Large intestine (tissue), 3 donors: ENCODE results near the gene GREB1. TPM values are rescaled to one million over a fixed set of nuclear protein-coding genes. Genes with fewer than 3 reads are reported as not detected.
A peak's percentile ranks its signal among the peaks of the same experiment; 100 is the strongest.

ENCODE experiments used
- DNase-seq, 2 donors: peaks; one replicate each; pipeline versions ENCODE4 v3.0.0 to v3.0.0-alpha.2; 2013
- H3K27ac ChIP-seq: one replicate; pipeline ENCODE4 v1.5.1; 2013; ENCODE audit warnings: low read length
- H3K27me3 ChIP-seq: 2 replicates; pipeline ENCODE4 v1.6.1; 2013; ENCODE audit warnings: low read length; ENCODE audit not compliant: control insufficient read depth, insufficient read depth
- H3K36me3 ChIP-seq: 2 replicates; pipeline ENCODE4 v1.6.1; 2013; ENCODE audit warnings: low read length; ENCODE audit not compliant: control insufficient read depth, insufficient read depth
- H3K4me1 ChIP-seq: one replicate; pipeline ENCODE4 v1.6.1; 2013; ENCODE audit warnings: low read length; ENCODE audit not compliant: control insufficient read depth, insufficient read depth
- H3K4me3 ChIP-seq: one replicate; pipeline ENCODE4 v1.5.1; 2013; ENCODE audit warnings: low read length
- H3K9me3 ChIP-seq: one replicate; pipeline ENCODE4 v1.6.1; 2013; ENCODE audit warnings: mild to moderate bottlenecking, low read depth, low read length, moderate library complexity; ENCODE audit not compliant: control insufficient read depth
- WGBS: methylation state at CpG from one replicate; pipeline ENCODE4 v1.1.5; 2013; ENCODE audit warnings: low lambda C conversion rate; ENCODE audit not compliant: insufficient coverage; 5-methylcytosine and 5-hydroxymethylcytosine counted together
- polyA plus RNA-seq: library from polyadenylated mRNA; unstranded; fragments of 120-200 nt; gene quantifications from one replicate; pipeline ENCODE4 v1.2.1, GENCODE V29; 2013

Gene GREB1
- polyA plus RNA-seq, 1 donor: 2.6 TPM

DNA sequence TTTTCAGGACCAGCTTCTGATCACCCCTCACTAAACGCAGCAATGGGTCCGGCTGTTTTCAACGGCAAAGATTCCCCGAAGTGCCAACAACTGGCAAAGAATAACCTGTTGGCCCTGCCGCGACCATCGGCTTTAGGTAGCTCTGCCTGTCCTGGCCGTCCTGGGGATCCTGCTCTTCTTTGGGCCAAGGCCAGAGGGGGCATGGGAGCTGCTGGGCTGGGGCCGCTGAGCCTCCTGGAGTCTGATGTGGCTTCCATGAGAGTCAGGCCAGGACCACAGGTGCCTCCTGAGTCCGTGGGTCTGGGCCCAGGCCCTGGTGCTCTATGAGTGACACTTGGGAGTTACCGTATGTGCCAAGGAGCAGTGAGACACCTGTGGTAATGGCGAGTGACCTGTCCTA lies 46.9 kb downstream of the GREB1 start:
- no peak for DNase-seq
- peaks cover 3% of the 10 kb centered on the region for H3K4me1 ChIP-seq
- no peaks in the 10 kb centered on the region for H3K36me3 ChIP-seq
- no peak overlapping the region for H3K4me3 ChIP-seq
- H3K27me3 ChIP-seq: no peaks in the 10 kb centered on the region
- H3K9me3 ChIP-seq: peaks cover 2% of the 10 kb centered on the region
- WGBS: no CpG with 5 or more reads among the region's 12 CpGs
- H3K27ac ChIP-seq: no peak overlapping the region

DNA sequence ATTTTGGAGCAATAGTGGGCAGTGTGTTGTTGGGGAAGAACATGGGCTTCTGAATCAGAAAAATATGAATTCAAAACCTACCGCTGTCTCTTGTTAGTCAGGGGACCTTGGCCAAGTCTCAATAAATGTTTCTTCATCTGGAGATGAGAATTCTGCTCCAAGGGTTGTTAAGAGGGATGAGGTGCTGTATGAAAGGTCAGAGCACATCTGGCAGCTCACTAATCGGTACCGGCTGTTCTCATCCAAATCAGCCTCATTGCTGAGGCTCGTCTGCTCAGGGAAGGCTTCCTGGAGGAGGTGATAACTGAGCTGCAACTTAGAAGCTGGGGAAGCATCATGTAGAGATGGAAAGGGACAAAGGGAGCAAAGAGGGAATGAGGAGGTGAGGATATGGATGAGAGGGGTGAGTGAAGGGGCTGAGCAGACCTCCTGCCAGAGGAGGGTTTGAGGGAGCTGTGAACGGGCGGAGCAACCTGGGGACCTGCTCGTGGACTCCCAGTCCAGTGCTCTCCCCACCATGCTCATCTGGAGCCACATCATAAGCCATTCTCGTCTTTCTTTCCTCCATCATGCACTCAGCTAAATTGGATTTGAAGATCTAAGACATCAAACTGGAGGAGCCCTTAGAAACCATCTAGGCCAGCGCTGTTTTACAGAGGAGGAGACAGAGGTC lies 47.4 kb downstream of the GREB1 start:
- peaks cover 3% of the 10 kb centered on the region for H3K4me1 ChIP-seq
- H3K36me3 ChIP-seq: no peaks in the 10 kb centered on the region
- 80% methylated on average over 1 of the region's 9 CpGs for WGBS
- no peak overlapping the region for H3K27ac ChIP-seq
- H3K4me3 ChIP-seq: no peak overlapping the region
- no peaks in the 10 kb centered on the region for H3K27me3 ChIP-seq
- DNase-seq: no peak
- H3K9me3 ChIP-seq: peaks cover 2% of the 10 kb centered on the region

DNA sequence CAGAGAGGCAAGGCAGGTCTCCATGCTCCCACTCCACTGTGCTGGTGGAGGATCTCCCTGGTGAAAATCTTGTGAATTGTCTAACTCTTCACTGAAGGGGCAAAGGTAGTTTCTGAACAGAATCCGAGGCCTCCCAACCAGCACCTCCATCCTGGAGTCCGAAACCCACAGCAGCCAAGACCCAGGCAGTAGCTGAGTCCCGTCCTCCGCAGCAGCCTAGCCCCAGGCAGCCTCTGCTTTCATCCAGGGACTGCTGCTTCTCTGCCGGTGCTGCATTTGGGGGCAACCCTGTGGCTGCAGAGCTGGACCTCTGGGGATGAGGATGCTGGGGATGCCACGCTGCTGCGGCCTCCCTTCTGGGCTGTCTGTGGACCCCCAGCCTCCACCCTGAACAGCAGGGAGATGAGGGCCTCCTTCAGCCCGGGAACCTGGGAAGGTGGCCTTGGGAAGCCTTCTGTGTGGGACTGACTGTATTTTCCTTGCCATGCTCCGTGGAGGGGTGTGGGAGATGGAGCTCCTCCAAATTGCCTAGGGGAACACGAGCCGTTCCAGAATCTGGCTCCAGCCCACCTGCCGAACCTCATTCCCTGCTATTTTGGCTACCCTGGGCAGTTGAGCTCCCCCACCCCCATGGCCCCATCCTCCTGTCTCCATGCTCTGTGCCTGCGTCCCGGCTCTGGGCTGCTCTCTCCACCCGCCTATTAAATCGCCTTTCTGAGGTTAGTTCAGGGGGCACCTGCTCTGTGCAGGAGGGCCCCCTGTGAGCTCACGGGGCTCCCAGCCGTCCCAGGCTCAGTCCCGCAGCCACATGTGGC lies 48.2 kb downstream of the GREB1 start:
- no peaks in the 10 kb centered on the region for H3K36me3 ChIP-seq
- H3K27ac ChIP-seq: no peak overlapping the region
- DNase-seq: no peak
- WGBS: no CpG with 5 or more reads among the region's 19 CpGs
- peaks cover 3% of the 10 kb centered on the region for H3K4me1 ChIP-seq
- peaks cover 2% of the 10 kb centered on the region for H3K9me3 ChIP-seq
- no peak overlapping the region for H3K4me3 ChIP-seq
- H3K27me3 ChIP-seq: no peaks in the 10 kb centered on the region

DNA sequence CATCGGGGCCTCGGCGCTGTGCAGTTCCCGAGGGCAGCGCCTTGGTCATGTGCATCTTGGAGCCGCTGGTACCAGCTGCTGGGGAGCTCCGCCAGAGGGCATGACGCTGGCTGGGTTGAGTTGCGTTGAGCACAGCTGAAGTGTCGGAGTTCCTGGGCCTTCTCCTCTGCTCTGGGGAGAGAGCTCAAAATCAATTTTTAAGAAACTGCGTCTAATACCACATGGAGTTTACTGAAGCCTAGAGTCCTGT lies 48.7 kb downstream of the GREB1 start:
- no peaks in the 10 kb centered on the region for H3K36me3 ChIP-seq
- peaks cover 2% of the 10 kb centered on the region for H3K9me3 ChIP-seq
- H3K27ac ChIP-seq: no peak overlapping the region
- no CpG with 5 or more reads among the region's 11 CpGs for WGBS
- DNase-seq: no peak
- no peak overlapping the region for H3K4me3 ChIP-seq
- peaks cover 3% of the 10 kb centered on the region for H3K4me1 ChIP-seq
- no peaks in the 10 kb centered on the region for H3K27me3 ChIP-seq

DNA sequence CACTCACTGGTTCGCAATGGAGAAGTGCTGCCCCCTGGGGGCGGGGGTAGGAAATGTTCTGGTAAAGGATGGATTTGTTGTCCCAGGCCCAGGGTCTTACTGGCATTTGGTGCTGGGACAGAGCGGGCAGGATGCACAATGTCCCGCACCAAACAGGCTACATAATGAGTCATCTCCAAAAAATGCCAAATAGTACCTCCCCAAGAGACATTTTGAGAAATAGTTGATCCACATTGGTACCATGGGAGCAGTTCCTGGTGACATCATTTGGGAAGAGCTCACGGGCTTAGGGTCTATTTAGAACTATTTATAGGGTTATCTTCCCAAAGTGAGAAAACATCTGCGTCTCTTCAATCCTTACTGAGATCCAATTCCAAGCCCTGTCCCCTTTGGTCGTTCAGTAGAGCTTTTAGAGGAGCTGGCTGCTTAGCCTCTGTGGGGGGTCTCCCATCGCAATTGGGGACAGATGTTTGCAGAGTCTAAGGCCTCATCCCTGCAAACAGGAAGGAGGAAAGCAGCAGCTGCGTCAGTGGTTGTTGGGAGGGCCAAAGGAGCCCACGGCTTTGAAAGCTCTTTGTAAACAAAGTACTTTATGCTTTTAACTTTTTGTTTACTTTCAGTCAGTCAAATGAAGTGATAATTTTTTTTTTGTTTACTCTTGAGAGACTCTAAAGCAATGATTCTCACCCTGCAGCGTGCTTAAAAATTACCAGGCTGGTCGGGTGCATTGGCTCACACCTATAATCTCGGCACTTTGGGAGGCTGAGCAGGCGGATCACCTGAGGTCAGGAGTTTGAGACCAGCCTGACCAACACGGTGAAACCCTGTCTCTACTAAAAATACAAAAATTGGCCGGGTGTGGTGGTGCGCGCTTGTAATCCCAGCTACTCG lies 49.3 kb downstream of the GREB1 start:
- Histone ChIP-seq H3K27me3 (no peaks in the 10 kb centered on the region), H3K27ac (no peak overlapping the region), H3K36me3 (no peaks in the 10 kb centered on the region), H3K4me3 (no peak overlapping the region), H3K4me1 (peaks cover 3% of the 10 kb centered on the region), H3K9me3 (peaks cover 2% of the 10 kb centered on the region)
- peak; percentile 28 to 54 for DNase-seq
- WGBS: no CpG with 5 or more reads among the region's 19 CpGs

DNA sequence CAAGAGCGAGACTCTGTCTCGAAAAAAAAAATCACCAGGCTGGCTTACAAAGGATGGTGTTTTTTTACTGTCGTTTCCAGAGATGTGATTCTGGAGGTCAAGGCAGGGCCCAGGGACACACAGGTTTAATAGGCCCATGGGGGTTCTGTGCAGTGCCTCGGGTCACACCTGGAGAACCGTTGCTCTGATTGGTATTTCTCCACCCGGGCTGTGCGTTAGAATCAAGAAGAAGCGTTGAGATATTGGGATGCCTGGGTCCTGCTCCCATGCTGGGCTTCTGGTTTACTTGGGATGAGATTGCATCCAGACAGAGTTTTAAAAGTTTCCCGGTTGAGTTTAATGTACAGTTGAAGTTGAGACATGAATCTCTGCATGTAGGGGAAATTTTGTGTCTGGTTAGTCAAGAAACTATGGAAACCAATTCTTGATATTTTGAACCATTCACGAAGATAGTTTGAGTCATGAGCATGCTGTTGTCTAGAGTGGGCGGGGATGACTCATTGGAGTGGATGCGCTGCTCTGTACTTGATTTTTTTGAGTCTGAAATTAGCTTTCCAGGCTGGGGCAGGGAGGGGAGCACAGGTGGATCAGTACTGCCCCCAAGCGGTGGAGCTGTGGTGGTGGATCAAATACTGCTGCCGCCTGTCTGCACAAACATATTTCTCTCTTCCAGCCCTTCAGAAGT lies 50.1 kb downstream of the GREB1 start:
- H3K27me3 ChIP-seq: no peaks in the 10 kb centered on the region
- H3K36me3 ChIP-seq: no peaks in the 10 kb centered on the region
- no peak overlapping the region for H3K4me3 ChIP-seq
- no peak overlapping the region for H3K27ac ChIP-seq
- DNase-seq: peak; percentile 44 to 50
- H3K9me3 ChIP-seq: peaks cover 2% of the 10 kb centered on the region
- H3K4me1 ChIP-seq: peaks cover 3% of the 10 kb centered on the region
- WGBS: 43% methylated on average over 3 of the region's 14 CpGs

DNA sequence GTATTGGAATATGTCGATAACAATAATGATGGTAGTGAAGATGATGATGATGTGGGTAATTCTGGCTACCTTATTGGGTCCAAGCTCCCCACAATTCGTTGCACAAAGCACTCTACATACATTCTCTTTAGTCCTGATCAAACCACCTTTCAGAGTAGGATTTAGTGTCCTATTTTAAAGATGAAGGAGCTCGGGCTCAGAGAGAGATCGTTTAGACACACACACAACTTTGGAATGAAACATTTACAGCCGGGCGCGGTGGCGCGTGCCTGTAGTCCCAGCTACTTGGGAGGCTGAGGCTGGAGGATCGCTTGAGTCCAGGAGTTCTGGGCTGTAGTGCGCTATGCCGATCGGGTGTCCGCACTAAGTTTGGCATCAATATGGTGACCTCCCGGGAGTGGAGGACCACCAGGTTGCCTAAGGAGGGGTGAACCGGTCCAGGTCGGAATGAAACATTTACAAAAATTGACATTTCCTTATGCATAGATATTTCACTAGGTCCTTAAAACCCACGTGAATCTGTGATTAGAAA lies 50.7 kb downstream of the GREB1 start:
- 67% methylated on average over 1 of the region's 18 CpGs for WGBS
- Histone ChIP-seq H3K27ac (no peak overlapping the region), H3K27me3 (no peaks in the 10 kb centered on the region), H3K36me3 (no peaks in the 10 kb centered on the region), H3K9me3 (peaks cover 2% of the 10 kb centered on the region), H3K4me3 (no peak overlapping the region), H3K4me1 (peaks cover 3% of the 10 kb centered on the region)
- DNase-seq: no peak

DNA sequence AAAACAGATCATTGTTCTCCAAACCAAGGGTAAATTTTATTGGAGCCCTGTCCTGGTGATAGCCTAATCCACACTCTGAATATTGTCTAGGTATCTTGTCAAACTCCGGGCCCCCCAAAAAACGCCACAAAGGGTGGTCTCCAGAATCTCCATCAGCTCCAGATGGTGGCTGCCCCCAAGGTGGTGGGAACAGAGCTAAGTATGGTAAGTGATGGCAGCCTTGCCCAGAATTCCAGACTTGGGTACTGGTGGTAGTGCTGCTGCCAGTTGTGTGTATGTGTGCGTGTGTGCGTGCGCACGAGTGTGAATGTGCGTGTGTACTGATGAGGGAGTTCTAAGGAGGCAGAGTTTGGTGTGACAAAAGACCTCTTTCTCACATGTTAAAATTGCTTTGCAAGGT lies 51.2 kb downstream of the GREB1 start:
- Histone ChIP-seq H3K9me3 (peaks cover 2% of the 10 kb centered on the region), H3K27me3 (no peaks in the 10 kb centered on the region), H3K36me3 (no peaks in the 10 kb centered on the region), H3K27ac (no peak overlapping the region), H3K4me1 (peaks cover 3% of the 10 kb centered on the region), H3K4me3 (no peak overlapping the region)
- no peak for DNase-seq
- WGBS: no CpG with 5 or more reads among the region's 7 CpGs

DNA sequence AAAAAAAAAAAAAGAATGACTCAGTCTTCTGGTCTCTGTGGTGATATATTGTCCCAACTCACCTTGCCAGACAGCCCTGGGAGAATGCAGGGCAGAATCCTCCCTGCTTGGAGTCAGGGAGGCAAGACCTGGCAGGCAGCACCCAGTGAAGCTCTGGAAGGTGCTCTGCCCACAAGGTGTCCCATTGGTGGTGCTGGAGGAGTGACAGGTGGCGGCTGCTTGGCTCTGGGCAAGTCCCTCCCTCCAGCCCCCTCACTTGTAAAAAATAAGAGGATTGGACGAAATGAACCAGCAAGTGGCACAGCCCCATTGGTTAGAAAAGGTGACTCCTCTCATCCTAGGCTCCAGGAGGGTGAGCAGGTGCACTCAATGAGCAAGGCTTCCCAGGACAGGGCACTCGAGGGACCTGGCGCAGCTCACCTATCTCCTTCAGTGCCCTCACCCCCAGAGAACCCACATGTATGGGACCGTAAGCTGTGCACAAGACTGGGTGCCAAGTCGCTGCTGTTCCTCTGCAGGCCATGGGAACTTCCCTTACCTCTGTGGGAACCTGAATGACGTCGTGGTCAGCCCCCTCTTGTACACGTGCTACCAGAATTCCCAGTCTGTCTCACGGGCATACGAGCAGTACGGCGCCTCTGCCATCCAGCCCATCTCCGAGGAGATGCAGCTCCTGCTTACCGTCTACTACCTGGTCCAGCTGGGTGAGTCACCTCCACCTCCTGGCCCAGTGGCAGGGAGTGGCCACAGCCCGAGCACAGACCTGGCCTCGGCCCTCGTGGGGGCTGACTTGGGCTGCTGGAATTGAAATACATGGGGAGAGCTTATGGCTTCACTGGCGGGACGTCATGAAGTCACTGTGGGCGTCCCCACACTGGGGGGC lies 54.6 kb downstream of the GREB1 start:
- Histone ChIP-seq H3K4me1 (peaks cover 3% of the 10 kb centered on the region), H3K36me3 (no peaks in the 10 kb centered on the region), H3K27ac (no peak overlapping the region), H3K9me3 (no peaks in the 10 kb centered on the region), H3K4me3 (no peak overlapping the region), H3K27me3 (no peaks in the 10 kb centered on the region)
- WGBS: no CpG with 5 or more reads among the region's 21 CpGs
- DNase-seq: no peak
